Measurements from ENCODE around the gene SFRP4. TPM values are rescaled to one million over a fixed set of nuclear protein-coding genes. Genes with fewer than 3 reads are reported as not detected.

Gene SFRP4
- total and polyA plus RNA-seq, 2 of the 8 experiments (the other 6 are each of a cell fraction or from before 2014, with no cell fraction given), result 0.03 TPM; not detected in 1

DNA sequence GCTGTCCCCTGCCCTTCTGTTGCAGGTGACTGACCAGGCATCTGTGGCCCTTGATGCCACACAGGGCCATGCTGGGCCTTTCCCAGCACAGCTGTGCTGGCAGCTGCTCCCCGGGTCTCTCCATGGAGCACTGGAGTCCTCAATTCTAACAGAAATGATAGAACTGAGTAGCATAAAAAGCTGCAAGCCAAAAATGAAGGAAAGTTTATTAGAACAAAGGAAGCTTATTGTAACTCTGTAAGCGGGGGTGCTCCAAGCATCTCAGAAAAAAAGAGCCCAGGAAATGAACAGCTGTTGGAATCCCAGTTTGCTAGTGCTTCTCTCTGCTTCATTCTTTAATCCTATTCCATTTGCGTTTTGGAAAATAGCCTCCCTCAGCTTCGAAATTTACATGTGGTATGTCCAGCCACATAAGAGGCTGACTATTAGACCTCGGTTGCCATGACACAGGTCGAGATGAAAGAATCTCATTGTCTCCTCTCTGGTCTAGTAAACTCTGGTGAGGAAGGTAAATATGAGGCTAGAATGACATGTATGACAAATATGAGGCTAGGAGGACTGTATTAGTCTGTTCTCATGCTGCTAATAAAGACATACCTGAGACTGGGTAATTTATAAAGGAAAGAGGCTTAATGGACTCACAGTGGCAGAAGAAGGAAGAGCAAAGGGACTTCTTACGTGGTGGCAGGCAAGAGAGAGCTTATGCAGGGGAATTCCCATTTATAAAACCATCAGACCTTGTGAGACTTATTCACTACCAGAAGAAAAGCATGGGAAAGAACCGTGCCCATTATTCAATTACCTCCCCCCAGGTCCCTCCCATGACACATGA lies 27.5 kb upstream of the SFRP4 start:
- Histone ChIP-seq H3K56ac (replicated peaks; ENCODE audit: insufficient read length, low read depth, low read length) (no peak overlapping the region), H2BK15ac (ENCODE audit: low read length) (no peak overlapping the region), H2BK5ac (ENCODE audit: low read depth, low read length) (no peak overlapping the region), H4K5ac (ENCODE audit: insufficient read length, low read depth, low read length) (no peak overlapping the region), H2AFZ (ENCODE audit: low read length) (no peak overlapping the region), H3K18ac (ENCODE audit: extremely low read depth, low read length) (no peak overlapping the region), H3K4me1 (replicated peaks in 1 of 4; ENCODE audit: control insufficient read depth in 3 of 4, insufficient read depth in 4 of 4, low read length in 3 of 4) (peaks cover 0 to 6% (median 4%) of the 10 kb centered on the region in 4 experiments; a peak in 3 of 7 replicates), H3K79me1 (ENCODE audit: low read depth, low read length) (no peaks in the 10 kb centered on the region; the same call in 1 of the 2 replicates), H4K91ac (replicated peaks; ENCODE audit: insufficient read length, low read length) (no peak overlapping the region), H3K79me2 (ENCODE audit: control insufficient read depth in 1 of 2, insufficient read depth in 2 of 2, low read length in 2 of 2) (no peaks in the 10 kb centered on the region), H3K27me3 (replicated peaks in 1 of 4; ENCODE audit: control insufficient read depth in 3 of 4, extremely low read depth in 1 of 4, insufficient read depth in 3 of 4, low read length in 3 of 4) (no peaks in the 10 kb centered on the region), H3K9ac (replicated peaks in 1 of 4; ENCODE audit: extremely low read depth in 1 of 4, low read depth in 3 of 4, low read length in 3 of 4) (no peak overlapping the region), H2BK12ac (ENCODE audit: low read depth, low read length) (no peak overlapping the region), H3K9me3 (ENCODE audit: insufficient read depth in 2 of 2, low read depth in 1 of 2, low read length in 1 of 2) (0 out of 4 replicates have a peak, but pooled peaks cover 0 to 2% of the 10 kb centered on the region in 2 experiments), H3K4me3 (ENCODE audit: extremely low read depth in 1 of 4, insufficient read depth in 2 of 4, low read depth in 3 of 4, low read length in 4 of 4) (no peak overlapping the region), H4K20me1 (replicated peaks in 1 of 2; ENCODE audit: control insufficient read depth in 1 of 2, insufficient read depth in 2 of 2, low read length in 2 of 2) (no peaks in the 10 kb centered on the region), H3K4ac (replicated peaks; ENCODE audit: insufficient read length, low read depth, low read length) (no peak overlapping the region), H3K27ac (ENCODE audit: low read depth, low read length) (no peak overlapping the region), H2BK120ac (replicated peaks; ENCODE audit: low read depth, low read length) (no peak overlapping the region), H3K14ac (ENCODE audit: insufficient read length) (no peak overlapping the region), H3K36me3 (ENCODE audit: control insufficient read depth in 2 of 4, insufficient read depth in 4 of 4, low read length in 3 of 4) (no peaks in the 10 kb centered on the region), H3K4me2 (ENCODE audit: insufficient read depth in 1 of 2, low read depth in 2 of 2, low read length in 2 of 2) (no peak overlapping the region), H2BK20ac (ENCODE audit: low read length) (no peak overlapping the region), H3K23ac (ENCODE audit: insufficient read length) (no peak overlapping the region), H3K23me2 (ENCODE audit: low read depth, low read length) (no peaks in the 10 kb centered on the region), H4K8ac (ENCODE audit: extremely low read depth, insufficient read depth, low read length) (no peak overlapping the region), H2AK5ac (ENCODE audit: low read depth, low read length) (no peak overlapping the region)
- POLR2A ChIA-PET (ENCODE audit: partially characterized antibody), result no interaction called here
- no peak for TF ChIP-seq RNF2 (IDR thresholded peaks at IDR 0.05; ENCODE audit: borderline replicate concordance, low read depth, low read length, missing control alignments, poor library complexity, severe bottlenecking)
- no peak for TF ChIP-seq EZH2 (IDR thresholded peaks at IDR 0.05; ENCODE audit: low read depth, low read length, severe bottlenecking)
- no peak for TF ChIP-seq SRF (IDR thresholded peaks at IDR 0.05; ENCODE audit: low read depth, low read length)
- no peak for DNase-seq (ENCODE audit: low read depth in 1 of 2, low spot score in 2 of 2)
- WGBS, 2 experiments (ENCODE audit: extremely low coverage in 1 of 2, insufficient coverage in 1 of 2, insufficient read length in 1 of 2, insufficient replicate concordance in 2 of 2, low coverage in 1 of 2, low lambda C conversion rate in 2 of 2, missing lambda C conversion rate in 1 of 2), result 87% methylated on average over 8 of the region's 8 CpGs; no CpG with 5 or more reads in 1 of the 2 experiments
- no peak for FAIRE-seq
- CTCF ChIA-PET (ENCODE audit: partially characterized antibody), result interaction anchor here (1.5 to 1.7 kb wide), 2 partner anchors 25 to 27 kb away, joined by 4 to 5 read pairs; partner anchors contain the start of gene SFRP4

Measured in H1 (cell line).